Loucy (cell line): ENCODE data around the gene DCDC1.

ENCODE experiments used
- H2AFZ ChIP-seq: fragments of 200-600 bp; sonication (generic); 2 replicates; pipeline ENCODE4 v1.6.0; 2016; ENCODE audit warnings: antibody characterized with exemption, mild to moderate bottlenecking, low read length, moderate library complexity
- H3F3A ChIP-seq: fragments of 200-600 bp; 2 replicates; pipeline ENCODE4 v1.6.0; 2016; ENCODE audit warnings: antibody characterized with exemption, low read depth, mild to moderate bottlenecking
- H3K27me3 ChIP-seq: fragments of 200-600 bp; sonication (generic); 2 replicates; pipeline ENCODE4 v1.6.1; 2014; ENCODE audit warnings: low read length, mild to moderate bottlenecking; ENCODE audit not compliant: insufficient read depth, poor library complexity, severe bottlenecking
- H3K36me3 ChIP-seq: fragments of 200-600 bp; sonication (generic); 2 replicates; pipeline ENCODE4 v1.6.1; 2016; ENCODE audit warnings: low read length; ENCODE audit not compliant: insufficient read depth
- H3K4me1 ChIP-seq: fragments of 200-600 bp; sonication (generic); 2 replicates; pipeline ENCODE4 v1.5.1; 2014; ENCODE audit warnings: low read length, mild to moderate bottlenecking; ENCODE audit not compliant: insufficient read depth, poor library complexity, severe bottlenecking
- H3K4me2 ChIP-seq: fragments of 200-600 bp; sonication (generic); 2 replicates; pipeline ENCODE4 v1.6.0; 2014; ENCODE audit warnings: antibody characterized with exemption, low read length, low read depth, mild to moderate bottlenecking; ENCODE audit not compliant: poor library complexity, severe bottlenecking
- H3K4me3 ChIP-seq: fragments of 200-600 bp; sonication (generic); 2 replicates; pipeline ENCODE4 v1.5.1; 2014; ENCODE audit warnings: low read length, mild to moderate bottlenecking, mixed read lengths; ENCODE audit not compliant: poor library complexity, severe bottlenecking
- H3K79me2 ChIP-seq: fragments of 200-600 bp; sonication (generic); 2 replicates; pipeline ENCODE4 v1.6.1; 2014; ENCODE audit warnings: low read length; ENCODE audit not compliant: insufficient read depth
- H3K9ac ChIP-seq: fragments of 200-600 bp; sonication (generic); 2 replicates; pipeline ENCODE4 v1.6.0; 2014; ENCODE audit warnings: mild to moderate bottlenecking, low read depth, low read length, moderate library complexity; ENCODE audit not compliant: poor library complexity, severe bottlenecking
- H3K9me2 ChIP-seq: fragments of 200-600 bp; sonication (generic); replicated peaks from 2 replicates; pipeline ENCODE4 v1.6.1; 2016; ENCODE audit warnings: low read depth, low read length, mixed read lengths
- H3K9me3 ChIP-seq: fragments of 200-600 bp; sonication (generic); 2 replicates; pipeline ENCODE4 v1.6.1; 2014; ENCODE audit warnings: mild to moderate bottlenecking, antibody characterized with exemption, low read length, low read depth; ENCODE audit not compliant: insufficient read depth
- H4K20me1 ChIP-seq: fragments of 200-600 bp; sonication (generic); 2 replicates; pipeline ENCODE4 v1.6.0; 2014; ENCODE audit warnings: antibody characterized with exemption, low read length, mild to moderate bottlenecking; ENCODE audit not compliant: insufficient read depth, poor library complexity, severe bottlenecking
- EZH2phosphoT487 ChIP-seq: fragments of 200-600 bp; IDR thresholded peaks from 2 replicates; pipeline ENCODE4 v1.6.1; 2018; ENCODE audit warnings: antibody characterized with exemption, mild to moderate bottlenecking, moderate library complexity, borderline replicate concordance
- TF ChIP-seq, protein P1 (sequence below): fragments of 200-600 bp; sonication (generic); conservative IDR thresholded peaks from 2 replicates; pipeline ENCODE4 v1.5.1; 2014; ENCODE audit warnings: mild to moderate bottlenecking, antibody characterized with exemption, low read length

Gene DCDC1

DNA sequence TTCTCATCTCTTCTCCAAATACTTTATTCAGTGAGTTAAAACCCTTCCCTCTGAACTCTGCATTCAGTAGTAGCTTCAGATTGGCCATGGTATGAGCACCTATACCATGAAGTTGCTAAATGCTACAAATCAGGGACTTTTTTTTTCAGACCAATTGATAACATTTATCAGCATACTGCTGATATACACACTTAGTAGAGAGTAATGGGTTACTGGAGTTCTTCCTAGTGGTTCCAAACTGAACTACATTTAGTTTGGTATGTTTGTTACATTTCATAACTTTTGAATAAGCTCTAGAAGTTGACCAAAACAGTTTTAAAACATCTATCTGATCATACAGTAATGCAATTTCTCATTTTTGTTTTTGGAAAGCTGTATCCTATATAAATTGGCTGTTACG, 104.7 kb downstream of the DCDC1 start:
- Histone ChIP-seq H3K4me1 (no peaks in the 10 kb centered on the region), H4K20me1 (no peaks in the 10 kb centered on the region), H2AFZ (no peak overlapping the region), H3K9ac (no peak overlapping the region), H3F3A (no peaks in the 10 kb centered on the region), H3K4me3 (no peak overlapping the region), H3K79me2 (no peaks in the 10 kb centered on the region), H3K27me3 (no peaks in the 10 kb centered on the region), H3K4me2 (no peak overlapping the region), H3K36me3 (no peaks in the 10 kb centered on the region), H3K9me2 (no peaks in the 10 kb centered on the region), H3K9me3 (no peaks in the 10 kb centered on the region)
- TF ChIP-seq EZH2phosphoT487: no peak
- TF ChIP-seq, protein P1, sequence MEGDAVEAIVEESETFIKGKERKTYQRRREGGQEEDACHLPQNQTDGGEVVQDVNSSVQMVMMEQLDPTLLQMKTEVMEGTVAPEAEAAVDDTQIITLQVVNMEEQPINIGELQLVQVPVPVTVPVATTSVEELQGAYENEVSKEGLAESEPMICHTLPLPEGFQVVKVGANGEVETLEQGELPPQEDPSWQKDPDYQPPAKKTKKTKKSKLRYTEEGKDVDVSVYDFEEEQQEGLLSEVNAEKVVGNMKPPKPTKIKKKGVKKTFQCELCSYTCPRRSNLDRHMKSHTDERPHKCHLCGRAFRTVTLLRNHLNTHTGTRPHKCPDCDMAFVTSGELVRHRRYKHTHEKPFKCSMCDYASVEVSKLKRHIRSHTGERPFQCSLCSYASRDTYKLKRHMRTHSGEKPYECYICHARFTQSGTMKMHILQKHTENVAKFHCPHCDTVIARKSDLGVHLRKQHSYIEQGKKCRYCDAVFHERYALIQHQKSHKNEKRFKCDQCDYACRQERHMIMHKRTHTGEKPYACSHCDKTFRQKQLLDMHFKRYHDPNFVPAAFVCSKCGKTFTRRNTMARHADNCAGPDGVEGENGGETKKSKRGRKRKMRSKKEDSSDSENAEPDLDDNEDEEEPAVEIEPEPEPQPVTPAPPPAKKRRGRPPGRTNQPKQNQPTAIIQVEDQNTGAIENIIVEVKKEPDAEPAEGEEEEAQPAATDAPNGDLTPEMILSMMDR: no peak

DNA sequence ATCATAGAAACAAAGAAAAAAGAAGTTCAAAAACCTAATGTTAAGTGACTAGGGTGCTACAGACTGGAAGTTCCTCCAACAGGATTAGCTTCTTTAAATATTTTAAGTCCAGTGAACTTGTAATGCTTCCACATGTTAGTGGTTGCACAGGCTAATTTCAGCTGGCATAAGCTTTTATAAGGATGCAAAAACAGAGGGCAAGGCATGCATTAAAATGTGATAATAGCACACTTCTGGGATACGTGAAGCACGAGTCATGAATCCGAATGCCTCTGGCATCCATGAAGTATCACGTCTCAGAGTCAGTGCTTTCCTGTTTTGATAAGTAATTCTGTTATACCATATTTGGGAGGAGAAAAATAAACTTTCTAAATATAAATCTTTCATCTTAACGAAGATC, 106.8 kb downstream of the DCDC1 start:
- H3K9me2 ChIP-seq: no peaks in the 10 kb centered on the region
- no peaks in the 10 kb centered on the region for H3K9me3 ChIP-seq
- no peaks in the 10 kb centered on the region for H3K79me2 ChIP-seq
- no peak for TF ChIP-seq EZH2phosphoT487
- no peaks in the 10 kb centered on the region for H3K27me3 ChIP-seq
- H2AFZ ChIP-seq: no peak overlapping the region
- H3K4me2 ChIP-seq: no peak overlapping the region
- H3K4me1 ChIP-seq: no peaks in the 10 kb centered on the region
- no peaks in the 10 kb centered on the region for H4K20me1 ChIP-seq
- H3K36me3 ChIP-seq: no peaks in the 10 kb centered on the region
- H3K9ac ChIP-seq: no peak overlapping the region
- no peak overlapping the region for H3K4me3 ChIP-seq
- no peaks in the 10 kb centered on the region for H3F3A ChIP-seq

DNA sequence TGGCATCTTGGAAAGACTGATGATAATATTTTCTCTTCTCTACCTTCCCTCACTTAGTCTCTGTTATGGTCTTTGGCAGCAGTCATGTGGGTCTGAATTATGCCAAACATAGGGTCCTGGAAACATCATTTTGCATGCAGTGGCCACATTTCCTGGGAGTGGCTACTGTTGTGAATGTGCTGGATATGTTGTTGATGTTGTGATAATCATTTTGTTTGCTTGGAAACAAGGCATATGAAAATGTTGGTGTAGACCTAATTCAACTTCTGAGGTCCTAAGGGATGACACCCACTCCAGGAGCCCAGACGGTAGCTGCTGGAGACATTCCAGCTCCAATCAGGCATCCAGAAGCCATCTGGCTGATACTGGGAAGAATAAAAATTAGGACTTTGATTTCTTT, 109.7 kb downstream of the DCDC1 start:
- Histone ChIP-seq H3K9ac (no peak overlapping the region), H3F3A (no peaks in the 10 kb centered on the region), H3K79me2 (no peaks in the 10 kb centered on the region), H3K4me2 (no peak overlapping the region), H2AFZ (no peak overlapping the region), H3K4me1 (no peaks in the 10 kb centered on the region), H3K4me3 (no peak overlapping the region), H3K27me3 (no peaks in the 10 kb centered on the region), H3K9me3 (no peaks in the 10 kb centered on the region), H3K36me3 (no peaks in the 10 kb centered on the region), H4K20me1 (no peaks in the 10 kb centered on the region), H3K9me2 (no peaks in the 10 kb centered on the region)
- TF ChIP-seq, protein P1: no peak
- TF ChIP-seq EZH2phosphoT487: no peak

DNA sequence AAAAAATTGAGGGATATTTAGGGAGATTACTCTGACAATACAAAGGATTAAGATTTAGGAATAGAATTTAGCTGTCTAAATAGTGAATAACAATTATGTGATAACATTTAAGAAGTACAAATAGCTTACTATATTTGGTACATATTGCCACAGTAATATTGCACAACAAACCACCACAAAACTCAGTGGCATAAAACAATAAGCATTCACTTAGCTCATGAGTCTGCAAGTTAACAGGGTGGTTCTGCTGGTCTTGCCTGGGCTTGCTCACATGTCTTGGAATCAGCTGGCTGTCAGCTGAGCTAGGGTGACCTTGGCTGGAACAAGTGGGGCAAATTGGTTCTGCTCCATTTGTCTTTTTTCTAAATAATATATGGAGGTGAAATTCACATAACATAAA, 115.1 kb downstream of the DCDC1 start:
- no peak overlapping the region for H3K4me2 ChIP-seq
- no peaks in the 10 kb centered on the region for H3K9me3 ChIP-seq
- H3F3A ChIP-seq: no peaks in the 10 kb centered on the region
- H3K4me3 ChIP-seq: no peak overlapping the region
- H4K20me1 ChIP-seq: no peaks in the 10 kb centered on the region
- no peak overlapping the region for H3K9ac ChIP-seq
- H3K79me2 ChIP-seq: no peaks in the 10 kb centered on the region
- no peaks in the 10 kb centered on the region for H3K36me3 ChIP-seq
- no peak for TF ChIP-seq EZH2phosphoT487
- TF ChIP-seq, protein P1: no peak
- no peaks in the 10 kb centered on the region for H3K9me2 ChIP-seq
- no peak overlapping the region for H2AFZ ChIP-seq
- no peaks in the 10 kb centered on the region for H3K27me3 ChIP-seq
- no peaks in the 10 kb centered on the region for H3K4me1 ChIP-seq
